ENCODE data around the gene SHROOM3. TPM values are rescaled to one million over a fixed set of nuclear protein-coding genes. Genes with fewer than 3 reads are reported as not detected.

The SHROOM3 gene
- total RNA-seq, 2 experiments from 2014 or later, result not detected

- no peak overlapping the region for H3K4me3 ChIP-seq (ENCODE audit: low read length)
- TF ChIP-seq CTCF (IDR thresholded peaks at IDR 0.05), result no peak
- H3K9me3 Mint-ChIP-seq, result no peaks in the 10 kb centered on the region
- ATAC-seq (ENCODE audit: poor library complexity) (no peak), DNase-seq (no peak)
- H3K36me3 ChIP-seq (ENCODE audit: insufficient read depth, low read length), result no peaks in the 10 kb centered on the region
- no peak overlapping the region for H3K4me3 Mint-ChIP-seq
- ChIA-PET CTCF (no interaction called here), POLR2A (no interaction called here)
- H3K27me3 ChIP-seq (ENCODE audit: control insufficient read depth in 1 of 2, insufficient read depth in 2 of 2, low read length in 2 of 2), result peaks cover 0 to 3% of the 10 kb centered on the region in 2 experiments
- intact Hi-C loops (cut with DNase I, micrococcal nuclease), result no loop called here
- H3K9me3 ChIP-seq (ENCODE audit: control insufficient read depth in 1 of 2, insufficient read depth in 1 of 2, low read length in 2 of 2), result no peaks in the 10 kb centered on the region
- H3K4me1 Mint-ChIP-seq (ENCODE audit: low read depth), result no peaks in the 10 kb centered on the region
- no peak overlapping the region for H3K27ac Mint-ChIP-seq
- H3K36me3 Mint-ChIP-seq (ENCODE audit: low read depth), result no peaks in the 10 kb centered on the region
- peaks cover 3% of the 10 kb centered on the region for H3K27me3 Mint-ChIP-seq
- no peak overlapping the region for H3K27ac ChIP-seq (ENCODE audit: low read depth in 1 of 2, low read length in 2 of 2)
- H3K4me1 ChIP-seq (ENCODE audit: insufficient read depth, low read length), result no peaks in the 10 kb centered on the region
Observed at GRCh38 chr4:76723924-76724323, 288.9 kb downstream of the SHROOM3 start.

- Histone ChIP-seq H3K27me3 (ENCODE audit: control insufficient read depth in 1 of 2, insufficient read depth in 2 of 2, low read length in 2 of 2) (peaks cover 0 to 3% of the 10 kb centered on the region in 2 experiments), H3K36me3 (ENCODE audit: insufficient read depth, low read length) (no peaks in the 10 kb centered on the region), H3K4me1 (ENCODE audit: insufficient read depth, low read length) (no peaks in the 10 kb centered on the region), H3K9me3 (ENCODE audit: control insufficient read depth in 1 of 2, insufficient read depth in 1 of 2, low read length in 2 of 2) (no peaks in the 10 kb centered on the region), H3K27ac (ENCODE audit: low read depth in 1 of 2, low read length in 2 of 2) (no peak overlapping the region), H3K4me3 (ENCODE audit: low read length) (no peak overlapping the region)
- no peak for ATAC-seq (ENCODE audit: poor library complexity)
- TF ChIP-seq CTCF (IDR thresholded peaks at IDR 0.05), result no peak
- no peak overlapping the region for H3K4me3 Mint-ChIP-seq
- CTCF ChIA-PET, result interaction anchor here (0.7 kb wide), 1 partner anchor 1556 kb away, joined by 3 read pairs; no protein-coding TSS in a partner anchor
- H3K4me1 Mint-ChIP-seq (ENCODE audit: low read depth), result no peaks in the 10 kb centered on the region
- H3K27ac Mint-ChIP-seq, result no peak overlapping the region
- H3K36me3 Mint-ChIP-seq (ENCODE audit: low read depth), result no peaks in the 10 kb centered on the region
- POLR2A ChIA-PET, result no interaction called here
- DNase-seq, result no peak
- intact Hi-C loops (cut with DNase I, micrococcal nuclease), result no loop called here
- no peaks in the 10 kb centered on the region for H3K9me3 Mint-ChIP-seq
- H3K27me3 Mint-ChIP-seq, result peaks cover 3% of the 10 kb centered on the region
Observed at GRCh38 chr4:76725039-76725438, 290.0 kb downstream of the SHROOM3 start.

- H3K36me3 Mint-ChIP-seq (ENCODE audit: low read depth), result no peaks in the 10 kb centered on the region
- no peak overlapping the region for H3K4me3 Mint-ChIP-seq
- Histone ChIP-seq H3K27ac (ENCODE audit: low read depth in 1 of 2, low read length in 2 of 2) (no peak overlapping the region), H3K4me1 (ENCODE audit: insufficient read depth, low read length) (no peaks in the 10 kb centered on the region), H3K9me3 (ENCODE audit: control insufficient read depth in 1 of 2, insufficient read depth in 1 of 2, low read length in 2 of 2) (no peaks in the 10 kb centered on the region), H3K27me3 (ENCODE audit: control insufficient read depth in 1 of 2, insufficient read depth in 2 of 2, low read length in 2 of 2) (peaks cover 0 to 3% of the 10 kb centered on the region in 2 experiments), H3K36me3 (ENCODE audit: insufficient read depth, low read length) (no peaks in the 10 kb centered on the region), H3K4me3 (ENCODE audit: low read length) (no peak overlapping the region)
- no peak overlapping the region for H3K27ac Mint-ChIP-seq
- CTCF ChIA-PET, result no interaction called here
- no peaks in the 10 kb centered on the region for H3K4me1 Mint-ChIP-seq (ENCODE audit: low read depth)
- ATAC-seq (ENCODE audit: poor library complexity) (no peak), DNase-seq (no peak)
- H3K9me3 Mint-ChIP-seq, result no peaks in the 10 kb centered on the region
- peaks cover 3% of the 10 kb centered on the region for H3K27me3 Mint-ChIP-seq
- intact Hi-C loops (cut with DNase I, micrococcal nuclease), result no loop called here
- no peak for TF ChIP-seq CTCF (IDR thresholded peaks at IDR 0.05)
- POLR2A ChIA-PET, result no interaction called here
Observed at GRCh38 chr4:76726176-76726575, 291.1 kb downstream of the SHROOM3 start.
